A549 (cell line): ENCODE measurements around the gene REPS2. TPM values are rescaled to one million over a fixed set of nuclear protein-coding genes. Genes with fewer than 3 reads are reported as not detected.

Source experiments
- ATAC-seq, 2 experiments: fragments of 200-7000 bp in 1 of 2; fragments of >200 bp in 1 of 2; cut with Nextera tagmentation in 1 of 2; cut with Tn5 transposase in 1 of 2; 3 replicates each; pipeline versions ENCODE4 v1.8.0 to v1.9.1; 2018 to 2020; ENCODE audit warnings: mild to moderate bottlenecking in 1 of 2, moderate library complexity in 1 of 2
- CTCF ChIA-PET: fragments of 300-600 bp; sonication (Branson Sonifier 250); formaldehyde crosslinking; extraction: SDS; loops from one replicate; lab custom pipeline; 2021; ENCODE audit warnings: antibody characterized with exemption, inconsistent platforms; lab: Yijun Ruan, JAX
- POLR2A ChIA-PET: fragments of 350-600 bp; formaldehyde crosslinking; extraction: SDS; loops from one replicate; lab custom pipeline; 2021; ENCODE audit warnings: antibody characterized with exemption, inconsistent platforms; lab: Yijun Ruan, JAX
- DNase-seq, 2 experiments: peaks; one replicate each; pipeline versions ENCODE4 v3.0.0 to v3.0.0-alpha.2; 2011 to 2016; ENCODE audit warnings: low read depth in 1 of 2, low spot score in 1 of 2
- FAIRE-seq: peaks from 2 replicates; lab custom pipeline; 2011; peaks lifted over from hg19 to GRCh38; lab: Jason Lieb, UNC
- H3K27ac ChIP-seq, 2 experiments: fragments of >200 bp; sonication (Bioruptor Twin); formaldehyde crosslinking; 3 replicates each; pipeline ENCODE4 v1.5.1; 2016 to 2017
- H3K4me1 ChIP-seq: fragments of >200 bp; sonication (Bioruptor Twin); formaldehyde crosslinking; 3 replicates; pipeline ENCODE4 v1.6.1; 2016
- H3K4me2 ChIP-seq: fragments of >200 bp; sonication (Bioruptor Twin); formaldehyde crosslinking; 3 replicates; pipeline ENCODE4 v1.6.1; 2016
- H3K4me3 ChIP-seq: fragments of >200 bp; sonication (Bioruptor Twin); formaldehyde crosslinking; 3 replicates; pipeline ENCODE4 v1.5.1; 2016
- H3K9me3 ChIP-seq: fragments of >200 bp; sonication (Bioruptor Twin); formaldehyde crosslinking; 3 replicates; pipeline ENCODE4 v1.6.1; 2016
- ATOH8 ChIP-seq: fragments of 250-450 bp; sonication (Bioruptor Pico); IDR thresholded peaks from 2 replicates; pipeline ENCODE4 v1.5.0; 2020; ENCODE audit warnings: low read depth, mild to moderate bottlenecking, moderate library complexity
- BCL3 ChIP-seq: fragments of >200 bp; sonication (Bioruptor Twin); formaldehyde crosslinking; IDR thresholded peaks from 3 replicates; pipeline ENCODE4 v1.6.1; 2016
- CBX2 ChIP-seq: fragments of 200-600 bp; sonication (generic); IDR thresholded peaks from 2 replicates; pipeline ENCODE4 v1.6.1; 2016; ENCODE audit warnings: low read depth, mild to moderate bottlenecking, borderline replicate concordance
- CHD4 ChIP-seq: fragments of 200-600 bp; sonication (generic); IDR thresholded peaks from 2 replicates; pipeline ENCODE4 v1.6.1; 2016; ENCODE audit warnings: antibody characterized with exemption, mild to moderate bottlenecking, borderline replicate concordance
- ELK1 ChIP-seq: fragments of 150-350 bp; IDR thresholded peaks from 2 replicates; pipeline ENCODE4 v1.6.1; 2014; ENCODE audit warnings: low read depth, mild to moderate bottlenecking, low read length
- EP300 ChIP-seq, 2 experiments: fragments of >200 bp; sonication (Bioruptor Twin); formaldehyde crosslinking; IDR thresholded peaks; 2 replicates in 1 of 2; 3 replicates in 1 of 2; pipeline ENCODE4 v1.6.1; 2016 to 2017
- HES2 ChIP-seq: fragments of >200 bp; sonication (Bioruptor Twin); formaldehyde crosslinking; IDR thresholded peaks from 2 replicates; pipeline ENCODE4 v1.6.1; 2016
- MAZ ChIP-seq: fragments of 150-350 bp; IDR thresholded peaks from 2 replicates; pipeline ENCODE4 v1.6.1; 2014; ENCODE audit warnings: antibody characterized with exemption, low read depth, low read length, borderline replicate concordance
- MYC ChIP-seq: IDR thresholded peaks from 2 replicates; pipeline ENCODE4 v1.6.1; 2012; ENCODE audit warnings: mild to moderate bottlenecking, inconsistent platforms, low read length, improper control_type of control experiment, borderline replicate concordance
- NFE2L2 ChIP-seq: fragments of 150-350 bp; conservative IDR thresholded peaks from 2 replicates; pipeline ENCODE4 v1.6.1; 2014; ENCODE audit warnings: low read length
- NPAS2 ChIP-seq: fragments of 250-450 bp; sonication (Bioruptor Pico); IDR thresholded peaks from 2 replicates; pipeline ENCODE4 v1.8.0; 2022; ENCODE audit warnings: mild to moderate bottlenecking, moderate library complexity, borderline replicate concordance
- PHF8 ChIP-seq: fragments of 200-600 bp; sonication (generic); IDR thresholded peaks from 2 replicates; pipeline ENCODE4 v1.6.1; 2016; ENCODE audit warnings: low read depth, mild to moderate bottlenecking, antibody characterized with exemption, moderate library complexity, borderline replicate concordance
- POLR2A ChIP-seq: IDR thresholded peaks from 2 replicates; pipeline ENCODE4 v1.6.1; 2012; ENCODE audit warnings: mild to moderate bottlenecking, low read length
- RAD21 ChIP-seq, 2 experiments: fragments of >200 bp in 1 of 2; sonication (Bioruptor Twin) in 1 of 2; formaldehyde crosslinking in 1 of 2; IDR thresholded peaks in 1 of 2; conservative IDR thresholded peaks in 1 of 2; 2 replicates in 1 of 2; 3 replicates in 1 of 2; pipeline ENCODE4 v1.6.1; 2012 to 2018; ENCODE audit warnings: inconsistent platforms in 1 of 2
- SREBF2 ChIP-seq: fragments of 450-650 bp; IDR thresholded peaks from 2 replicates; pipeline ENCODE4 v1.6.1; 2014; ENCODE audit warnings: mild to moderate bottlenecking, moderate library complexity
- ZFP36 ChIP-seq: fragments of 450-650 bp; IDR thresholded peaks from 2 replicates; pipeline ENCODE4 v1.6.1; 2014; ENCODE audit warnings: borderline replicate concordance; ENCODE audit not compliant: partially characterized antibody
- WGBS: methylation state at CpG from one replicate; pipeline ENCODE4 v1.1.6; 2017; ENCODE audit errors: missing lambda C conversion rate; 5-methylcytosine and 5-hydroxymethylcytosine counted together
- polyA plus RNA-seq, 4 experiments: library from polyadenylated mRNA; depleted of rRNA in 3 of 4; stranded (reverse); fragments of >200 nt; fragmentation: RNase III in 1 of 4; extraction: RNeasy Plus Mini Kit Qiagen cat#74134 plus additional on column Dnase treatment in 1 of 4; gene quantifications; 2 replicates in 3 of 4; 3 replicates in 1 of 4; pipeline ENCODE4 v1.2.3, GENCODE V29; 2011 to 2017

Gene REPS2
- polyA plus RNA-seq, 2 of the 4 experiments (the other 2 are of a cell fraction) = 0.17 to 0.76 TPM

GRCh38 chrX:17086317-17086716, 139.9 kb downstream of the REPS2 start (continued):
- TF ChIP-seq ELK1 = no peak
- TF ChIP-seq MYC = no peak
- no peak for TF ChIP-seq NFE2L2
- TF ChIP-seq NPAS2 (CRISPR knock-in tag) = no peak
- TF ChIP-seq CBX2 = no peak

GRCh38 chrX:17095161-17095560, 148.7 kb downstream of the REPS2 start:
- POLR2A ChIA-PET = no interaction called here
- CTCF ChIA-PET = no interaction called here
- no peak for FAIRE-seq

GRCh38 chrX:17098516-17099247, 152.2 kb downstream of the REPS2 start:
- 0% methylated on average over 1 of the region's 1 CpG for WGBS
- Histone ChIP-seq H3K4me1 (no peaks in the 10 kb centered on the region), H3K4me3 (no peak overlapping the region), H3K4me2 (no peak overlapping the region), H3K9me3 (no peaks in the 10 kb centered on the region), H3K27ac (no peak overlapping the region)
- ChIA-PET POLR2A (no interaction called here), CTCF (interaction anchor here (1.0 kb wide), 1 partner anchor 17 kb away, joined by 3 read pairs; no protein-coding TSS in a partner anchor)
- ATAC-seq (no peak), DNase-seq (no peak), FAIRE-seq (peak; percentile 18)
- TF ChIP-seq HES2 = no peak

More at GRCh38 chrX:17095161-17095560, 148.7 kb downstream of the REPS2 start:
- H3K9me3 ChIP-seq = no peaks in the 10 kb centered on the region
- H3K4me2 ChIP-seq = no peak overlapping the region
- no peaks in the 10 kb centered on the region for H3K4me1 ChIP-seq
- ATAC-seq (no peak), DNase-seq (no peak)
- no peak overlapping the region for H3K4me3 ChIP-seq
- H3K27ac ChIP-seq = no peak overlapping the region
- TF ChIP-seq POLR2A (no peak), ZFP36 (no peak), NPAS2 (CRISPR knock-in tag) (no peak), RAD21 (conservative IDR thresholded peaks at IDR 0.05 in 1 of 2, IDR thresholded peaks at IDR 0.05 in 1 of 2) (no peak), PHF8 (no peak), ELK1 (no peak), ATOH8 (no peak), BCL3 (no peak), EP300 (IDR thresholded peaks at IDR 0.05) (no peak), CHD4 (no peak), SREBF2 (no peak), CBX2 (no peak), MAZ (no peak)
